T-helper 17 cell (primary cell): ENCODE measurements around the gene APOBEC3A. TPM values are rescaled to one million over a fixed set of nuclear protein-coding genes. Genes with fewer than 3 reads are reported as not detected.
"Not testable (repeated sequence)": the region's sequence is repeated elsewhere in the genome, so short reads cannot be mapped to it uniquely, and the experiment has no call there.

Source experiments
- ATAC-seq: fragments of 150-1000 bp; cut with Tn5 transposase; 2 replicates; pipeline ENCODE4 v1.10.0; 2021; ENCODE audit warnings: mild to moderate bottlenecking, moderate library complexity
- DNase-seq, 3 donors: peaks; one replicate each; pipeline versions ENCODE4 v3.0.0 to v3.0.0-alpha.2; 2020 to 2021
- H3K9me3 ChIP-seq: one replicate; pipeline ENCODE4 v1.7.0; 2013; ENCODE audit warnings: low read length, mild to moderate bottlenecking; ENCODE audit not compliant: control insufficient read depth, poor library complexity, severe bottlenecking
- H3K27ac Mint-ChIP-seq: one replicate; pipeline ENCODE4 v1.8.0; 2022; ENCODE audit warnings: mild to moderate bottlenecking, moderate library complexity, mixed read lengths
- H3K27me3 Mint-ChIP-seq: one replicate; pipeline ENCODE4 v1.8.0; 2022; ENCODE audit warnings: mixed read lengths
- H3K36me3 Mint-ChIP-seq: one replicate; pipeline ENCODE4 v1.8.0; 2022; ENCODE audit warnings: low read depth, mixed read lengths
- H3K4me1 Mint-ChIP-seq: one replicate; pipeline ENCODE4 v1.8.0; 2022; ENCODE audit warnings: mild to moderate bottlenecking, mixed read lengths
- H3K4me3 Mint-ChIP-seq: one replicate; pipeline ENCODE4 v1.8.0; 2022; ENCODE audit warnings: mild to moderate bottlenecking, moderate library complexity, mixed read lengths
- total RNA-seq, 4 donors: library from RNA in 2 of 4; stranded (reverse) in 2 of 4; gene quantifications; one replicate each; pipeline ENCODE4 v1.2.3 and lab custom pipeline; 2022 to 2026

The APOBEC3A gene
- total RNA-seq, 2 donors from 2014 or later, result 0.70 to 4.1 TPM

- peaks cover 4% of the 10 kb centered on the region for H3K36me3 Mint-ChIP-seq
- H3K27me3 Mint-ChIP-seq, result peaks cover 34% of the 10 kb centered on the region
- DNase-seq, result no peak
- H3K4me1 Mint-ChIP-seq, result peaks cover 15% of the 10 kb centered on the region
- no peak for ATAC-seq
- no peak overlapping the region for H3K4me3 Mint-ChIP-seq
- no peaks in the 10 kb centered on the region for H3K9me3 ChIP-seq
- H3K27ac Mint-ChIP-seq, result peak overlapping the region; percentile 27
Observed at GRCh38 chr22:38968801-38969200, 11.4 kb downstream of the APOBEC3A start.

GRCh38 chr22:38970551-38970950, 13.1 kb downstream of the APOBEC3A start:
- Mint-ChIP-seq H3K4me1 (peaks cover 13% of the 10 kb centered on the region), H3K27me3 (peaks cover 31% of the 10 kb centered on the region), H3K4me3 (no peak overlapping the region), H3K27ac (peak overlapping the region; percentile 24), H3K36me3 (peaks cover 3% of the 10 kb centered on the region)
- DNase-seq, result no peak
- no peaks in the 10 kb centered on the region for H3K9me3 ChIP-seq
- no peak for ATAC-seq

- no peak overlapping the region for H3K27ac Mint-ChIP-seq
- H3K4me1 Mint-ChIP-seq, result peaks cover 13% of the 10 kb centered on the region
- DNase-seq (no peak), ATAC-seq (no peak)
- peaks cover 3% of the 10 kb centered on the region for H3K36me3 Mint-ChIP-seq
- peaks cover 31% of the 10 kb centered on the region for H3K27me3 Mint-ChIP-seq
- H3K9me3 ChIP-seq, result no peaks in the 10 kb centered on the region
- H3K4me3 Mint-ChIP-seq, result no peak overlapping the region
Observed at GRCh38 chr22:38971202-38971601, 13.8 kb downstream of the APOBEC3A start.

GRCh38 chr22:38971791-38972190, 14.4 kb downstream of the APOBEC3A start:
- H3K9me3 ChIP-seq, result no peaks in the 10 kb centered on the region
- DNase-seq (no peak), ATAC-seq (no peak)
- H3K4me3 Mint-ChIP-seq, result no peak overlapping the region
- peaks cover 3% of the 10 kb centered on the region for H3K36me3 Mint-ChIP-seq
- H3K27me3 Mint-ChIP-seq, result peaks cover 27% of the 10 kb centered on the region
- peaks cover 12% of the 10 kb centered on the region for H3K4me1 Mint-ChIP-seq
- no peak overlapping the region for H3K27ac Mint-ChIP-seq

GRCh38 chr22:38972558-38972957, 15.1 kb downstream of the APOBEC3A start:
- Mint-ChIP-seq H3K36me3 (peaks cover 3% of the 10 kb centered on the region), H3K4me3 (no peak overlapping the region), H3K4me1 (peaks cover 11% of the 10 kb centered on the region), H3K27ac (no peak overlapping the region), H3K27me3 (peaks cover 23% of the 10 kb centered on the region)
- ATAC-seq, result no peak
- DNase-seq, result no peak
- no peaks in the 10 kb centered on the region for H3K9me3 ChIP-seq

- Mint-ChIP-seq H3K4me1 (peaks cover 8% of the 10 kb centered on the region), H3K4me3 (no peak overlapping the region), H3K36me3 (peaks cover 3% of the 10 kb centered on the region), H3K27me3 (peaks cover 23% of the 10 kb centered on the region), H3K27ac (peak overlapping the region; percentile 54)
- no peaks in the 10 kb centered on the region for H3K9me3 ChIP-seq
- DNase-seq, result peak in 2 of 3 donors; percentile 31 to 42
- ATAC-seq, result peak; percentile 89
Observed at GRCh38 chr22:38973289-38974169, 16.1 kb downstream of the APOBEC3A start.

- DNase-seq (no peak), ATAC-seq (no peak)
- Mint-ChIP-seq H3K36me3 (peaks cover 3% of the 10 kb centered on the region), H3K27me3 (peaks cover 19% of the 10 kb centered on the region), H3K4me3 (no peak overlapping the region), H3K27ac (peak overlapping the region; percentile 24), H3K4me1 (peaks cover 8% of the 10 kb centered on the region)
- H3K9me3 ChIP-seq, result no peaks in the 10 kb centered on the region
Observed at GRCh38 chr22:38974170-38974825, 16.9 kb downstream of the APOBEC3A start.

GRCh38 chr22:38974826-38975175, 17.4 kb downstream of the APOBEC3A start:
- no peak for DNase-seq
- Mint-ChIP-seq H3K36me3 (peaks cover 3% of the 10 kb centered on the region), H3K4me1 (peaks cover 8% of the 10 kb centered on the region), H3K27ac (peak overlapping the region; percentile 24), H3K27me3 (peaks cover 15% of the 10 kb centered on the region), H3K4me3 (no peak overlapping the region)
- no peaks in the 10 kb centered on the region for H3K9me3 ChIP-seq
- no peak for ATAC-seq

- ATAC-seq, H3K36me3 Mint-ChIP-seq, H3K4me3 Mint-ChIP-seq, H3K27ac Mint-ChIP-seq, H3K9me3 ChIP-seq, H3K27me3 Mint-ChIP-seq, DNase-seq: not testable (repeated sequence)
- peaks cover 12% of the 10 kb centered on the region for H3K4me1 Mint-ChIP-seq
Observed at GRCh38 chr22:38977289-38977688, 19.9 kb downstream of the APOBEC3A start.

- peak overlapping the region; percentile 34 for H3K27ac Mint-ChIP-seq
- not testable (repeated sequence) for H3K9me3 ChIP-seq, H3K27me3 Mint-ChIP-seq
Observed at GRCh38 chr22:38980587-38980986, 23.2 kb downstream of the APOBEC3A start.

GRCh38 chr22:38981005-38981991, 23.9 kb downstream of the APOBEC3A start:
- Mint-ChIP-seq H3K27ac (peak overlapping the region; percentile 97), H3K27me3 (no peaks in the 10 kb centered on the region), H3K36me3 (no peaks in the 10 kb centered on the region), H3K4me3 (peak overlapping the region; percentile 92), H3K4me1 (peaks cover 17% of the 10 kb centered on the region)
- no peak for DNase-seq
- no peaks in the 10 kb centered on the region for H3K9me3 ChIP-seq
- no peak for ATAC-seq

More at GRCh38 chr22:38980587-38980986, 23.2 kb downstream of the APOBEC3A start:
- not testable (repeated sequence) for ATAC-seq, H3K36me3 Mint-ChIP-seq, DNase-seq, H3K4me3 Mint-ChIP-seq
- H3K4me1 Mint-ChIP-seq, result peaks cover 17% of the 10 kb centered on the region

- Mint-ChIP-seq H3K27ac (peak within 1 kb of the TSS; percentile 97), H3K4me1 (peaks cover 18% of the 10 kb centered on the region), H3K4me3 (peak within 1 kb of the TSS; percentile 92), H3K36me3 (no peaks in the 10 kb centered on the region), H3K27me3 (no peaks in the 10 kb centered on the region)
- no peaks in the 10 kb centered on the region for H3K9me3 ChIP-seq
- ATAC-seq, result peak; percentile 56
- DNase-seq, result peak; percentile 19 to 53 (median 27)
Observed at GRCh38 chr22:38981992-38982927, 24.9 kb downstream of the APOBEC3A start, which contains the start of gene APOBEC3B. TSS of gene APOBEC3B (plus strand) at chr22:38982347. CDS start at chr22:38982454, 107 bp downstream.
